Ishikawa (cell line): ENCODE data around the gene SLC2A3.

Experiments
- CEBPB ChIP-seq: IDR thresholded peaks from 2 replicates; pipeline ENCODE4 v1.6.1; 2012
- EGR1 ChIP-seq: IDR thresholded peaks from 2 replicates; pipeline ENCODE4 v1.6.1; 2012
- MAX ChIP-seq: IDR thresholded peaks from 2 replicates; pipeline ENCODE4 v1.6.1; 2012
- RAD21 ChIP-seq: IDR thresholded peaks from 2 replicates; pipeline ENCODE4 v1.6.1; 2012; ENCODE audit warnings: low read depth
- REST ChIP-seq: IDR thresholded peaks from 2 replicates; pipeline ENCODE4 v1.6.1; 2012; ENCODE audit warnings: low read depth, mild to moderate bottlenecking
- TAF1 ChIP-seq: IDR thresholded peaks from 2 replicates; pipeline ENCODE4 v1.6.1; 2012; ENCODE audit warnings: low read depth, mild to moderate bottlenecking
- YY1 ChIP-seq: IDR thresholded peaks from 2 replicates; pipeline ENCODE4 v1.6.1; 2012; ENCODE audit warnings: low read depth

GRCh38 chr12:7940906-7941305 lies 4.9 kb upstream of the SLC2A3 start:
- no peak for TF ChIP-seq CEBPB
- TF ChIP-seq MAX, result no peak
- no peak for TF ChIP-seq RAD21
- TF ChIP-seq EGR1, result no peak
- no peak for TF ChIP-seq TAF1
- TF ChIP-seq REST, result no peak
- no peak for TF ChIP-seq YY1
